GM10248 (cell line): ENCODE results near the gene CARD9.
A peak's percentile ranks its signal among the peaks of the same experiment; 100 is the strongest.

Experiments
- CTCF ChIA-PET: fragments of 300-600 bp; sonication (Branson Sonifier 250); formaldehyde crosslinking; extraction: SDS; loops from one replicate; lab custom pipeline; 2021; ENCODE audit warnings: antibody characterized with exemption; lab: Yijun Ruan, JAX
- POLR2A ChIA-PET: fragments of 350-650 bp; sonication (Branson Sonifier 250); formaldehyde crosslinking; extraction: SDS; loops from one replicate; lab custom pipeline; 2020; ENCODE audit warnings: antibody characterized with exemption; lab: Yijun Ruan, JAX
- DNase-seq: peaks from one replicate; pipeline ENCODE4 v3.0.0; 2012; ENCODE audit errors: extremely low spot score
- TF ChIP-seq, protein P1 (sequence below): IDR thresholded peaks from 2 replicates; pipeline ENCODE4 v1.5.1; 2012; ENCODE audit warnings: mild to moderate bottlenecking, low read depth; ENCODE audit errors: extremely low read depth, missing control alignments, control extremely low read depth

CARD9 gene

DNA sequence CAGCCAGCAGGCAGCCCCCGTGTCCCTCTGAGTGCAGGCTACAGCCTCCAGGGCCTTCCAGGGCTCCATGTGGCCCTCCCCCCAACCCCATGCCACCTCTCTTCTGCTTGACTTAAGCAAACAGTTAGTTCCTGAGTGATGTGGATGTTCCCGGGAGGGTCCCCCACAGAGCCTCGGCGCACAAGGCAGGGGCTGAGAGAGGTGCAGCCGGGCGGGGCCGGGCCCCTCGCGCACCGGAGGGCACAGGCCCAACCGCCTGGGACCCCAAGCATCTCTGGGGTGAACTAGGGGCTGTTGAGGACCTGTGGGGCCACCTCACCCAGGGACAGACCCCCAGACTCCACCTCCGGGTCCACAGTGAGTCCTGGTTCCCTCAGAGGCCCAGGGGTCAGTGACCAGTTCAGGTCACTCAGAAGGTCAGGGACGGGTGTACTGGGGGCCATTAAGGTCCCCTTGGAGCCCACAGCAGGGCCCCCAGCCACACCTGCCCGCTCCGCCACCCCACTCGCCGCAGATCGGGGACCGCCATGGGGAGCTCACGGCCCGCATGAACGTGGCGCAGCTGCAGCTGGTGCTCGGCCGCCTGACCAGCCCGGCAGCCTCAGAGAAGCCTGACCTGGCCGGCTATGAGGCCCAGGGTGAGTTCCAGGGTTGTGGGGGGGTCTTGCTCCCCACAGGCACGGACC, 33.0 kb downstream of the CARD9 start:
- CTCF ChIA-PET, result interaction anchor here (0.9 to 2.6 kb wide), 4 partner anchors 21 to 93 kb away, joined by 3 to 13 read pairs (median 3); no protein-coding TSS in a partner anchor
- TF ChIP-seq, protein P1, sequence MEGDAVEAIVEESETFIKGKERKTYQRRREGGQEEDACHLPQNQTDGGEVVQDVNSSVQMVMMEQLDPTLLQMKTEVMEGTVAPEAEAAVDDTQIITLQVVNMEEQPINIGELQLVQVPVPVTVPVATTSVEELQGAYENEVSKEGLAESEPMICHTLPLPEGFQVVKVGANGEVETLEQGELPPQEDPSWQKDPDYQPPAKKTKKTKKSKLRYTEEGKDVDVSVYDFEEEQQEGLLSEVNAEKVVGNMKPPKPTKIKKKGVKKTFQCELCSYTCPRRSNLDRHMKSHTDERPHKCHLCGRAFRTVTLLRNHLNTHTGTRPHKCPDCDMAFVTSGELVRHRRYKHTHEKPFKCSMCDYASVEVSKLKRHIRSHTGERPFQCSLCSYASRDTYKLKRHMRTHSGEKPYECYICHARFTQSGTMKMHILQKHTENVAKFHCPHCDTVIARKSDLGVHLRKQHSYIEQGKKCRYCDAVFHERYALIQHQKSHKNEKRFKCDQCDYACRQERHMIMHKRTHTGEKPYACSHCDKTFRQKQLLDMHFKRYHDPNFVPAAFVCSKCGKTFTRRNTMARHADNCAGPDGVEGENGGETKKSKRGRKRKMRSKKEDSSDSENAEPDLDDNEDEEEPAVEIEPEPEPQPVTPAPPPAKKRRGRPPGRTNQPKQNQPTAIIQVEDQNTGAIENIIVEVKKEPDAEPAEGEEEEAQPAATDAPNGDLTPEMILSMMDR, result no peak
- POLR2A ChIA-PET, result no interaction called here
- DNase-seq, result no peak

DNA sequence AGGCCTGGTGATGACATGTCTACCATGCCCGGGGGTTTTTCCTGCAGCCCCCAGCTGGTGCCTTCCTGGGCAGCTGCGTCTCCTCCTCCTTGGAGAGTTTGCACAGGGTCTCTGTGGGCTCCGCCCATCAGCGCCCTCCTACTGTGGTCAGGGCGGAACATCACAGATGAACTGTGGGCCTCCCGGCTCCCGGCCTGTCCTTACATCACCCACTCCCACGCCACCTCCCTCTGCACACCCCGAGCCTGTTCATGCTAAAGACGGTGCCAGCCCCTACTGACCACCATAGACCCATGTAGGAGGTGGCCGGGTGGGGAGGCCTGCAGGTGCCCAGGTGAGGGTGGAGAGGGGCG, 33.5 kb downstream of the CARD9 start:
- POLR2A ChIA-PET, result no interaction called here
- CTCF ChIA-PET, result interaction anchor here (0.7 to 2.6 kb wide), 7 partner anchors 20 to 231 kb away, joined by 3 to 13 read pairs (median 3); no protein-coding TSS in a partner anchor
- DNase-seq, result no peak
- TF ChIP-seq, protein P1, result no peak

DNA sequence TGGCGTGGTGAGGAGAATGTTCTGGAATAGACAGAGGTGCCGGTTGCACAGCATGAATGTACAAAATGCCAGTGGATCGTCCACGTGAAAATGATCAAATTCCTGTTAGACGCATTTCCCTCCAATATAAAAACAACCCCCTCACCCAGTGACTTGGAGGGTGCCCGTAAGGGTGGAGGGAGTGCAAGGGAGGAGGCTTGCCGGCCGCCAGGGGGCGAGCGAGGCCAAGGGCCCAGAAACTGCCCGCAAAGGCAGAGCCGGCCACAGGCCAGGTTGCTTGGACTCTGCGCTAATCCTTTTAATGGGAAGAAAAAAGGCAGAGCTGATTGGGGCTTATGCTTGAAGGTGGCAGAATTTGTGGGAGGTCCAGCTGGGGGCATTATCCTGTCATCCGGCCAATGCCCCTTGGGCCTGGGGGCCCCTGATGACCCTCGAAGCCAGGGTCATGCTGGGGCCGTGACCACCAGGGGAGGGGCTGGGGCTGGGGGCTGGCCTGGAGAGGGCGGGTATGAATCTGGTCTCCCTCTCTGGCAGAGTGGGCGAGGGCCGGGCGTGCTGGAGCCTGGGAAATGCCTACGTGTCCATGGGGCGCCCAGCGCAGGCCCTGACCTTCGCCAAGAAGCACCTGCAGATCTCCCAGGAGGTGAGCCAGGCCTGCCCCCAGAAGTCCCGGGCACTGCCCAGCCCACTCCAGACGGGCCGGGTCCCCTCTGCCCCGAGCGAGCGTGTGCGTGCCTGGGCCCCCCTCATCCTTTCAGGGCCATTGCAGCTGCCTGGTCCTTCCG, 34.1 kb downstream of the CARD9 start:
- ChIA-PET CTCF (interaction anchor here (0.7 to 2.6 kb wide), 7 partner anchors 20 to 231 kb away, joined by 3 to 13 read pairs (median 3); no protein-coding TSS in a partner anchor), POLR2A (no interaction called here)
- TF ChIP-seq, protein P1, result peak; percentile 91
- DNase-seq, result peak; percentile 83

DNA sequence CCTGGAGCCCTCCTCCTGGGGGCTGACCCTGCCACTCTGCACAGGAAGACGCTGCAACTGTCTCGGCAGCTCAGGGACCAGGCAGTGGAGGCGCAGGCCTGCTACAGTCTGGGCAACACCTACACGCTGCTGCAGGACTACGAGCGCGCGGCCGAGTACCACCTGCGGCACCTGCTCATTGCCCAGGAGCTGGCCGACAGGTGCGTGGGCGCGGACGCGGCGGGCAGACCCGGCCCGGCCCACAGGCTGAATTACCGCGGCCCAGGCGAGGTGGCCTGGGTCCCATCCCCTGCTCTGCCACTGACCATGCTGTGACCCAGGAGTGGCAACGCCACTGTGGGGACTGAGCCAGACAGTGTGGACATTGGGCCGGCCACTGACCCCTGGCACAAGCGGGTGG, 35.0 kb downstream of the CARD9 start:
- TF ChIP-seq, protein P1, result no peak
- POLR2A ChIA-PET, result no interaction called here
- CTCF ChIA-PET, result interaction anchor here (1.2 kb wide), 1 partner anchor 9 kb away, joined by 3 read pairs; no protein-coding TSS in a partner anchor
- DNase-seq, result no peak

DNA sequence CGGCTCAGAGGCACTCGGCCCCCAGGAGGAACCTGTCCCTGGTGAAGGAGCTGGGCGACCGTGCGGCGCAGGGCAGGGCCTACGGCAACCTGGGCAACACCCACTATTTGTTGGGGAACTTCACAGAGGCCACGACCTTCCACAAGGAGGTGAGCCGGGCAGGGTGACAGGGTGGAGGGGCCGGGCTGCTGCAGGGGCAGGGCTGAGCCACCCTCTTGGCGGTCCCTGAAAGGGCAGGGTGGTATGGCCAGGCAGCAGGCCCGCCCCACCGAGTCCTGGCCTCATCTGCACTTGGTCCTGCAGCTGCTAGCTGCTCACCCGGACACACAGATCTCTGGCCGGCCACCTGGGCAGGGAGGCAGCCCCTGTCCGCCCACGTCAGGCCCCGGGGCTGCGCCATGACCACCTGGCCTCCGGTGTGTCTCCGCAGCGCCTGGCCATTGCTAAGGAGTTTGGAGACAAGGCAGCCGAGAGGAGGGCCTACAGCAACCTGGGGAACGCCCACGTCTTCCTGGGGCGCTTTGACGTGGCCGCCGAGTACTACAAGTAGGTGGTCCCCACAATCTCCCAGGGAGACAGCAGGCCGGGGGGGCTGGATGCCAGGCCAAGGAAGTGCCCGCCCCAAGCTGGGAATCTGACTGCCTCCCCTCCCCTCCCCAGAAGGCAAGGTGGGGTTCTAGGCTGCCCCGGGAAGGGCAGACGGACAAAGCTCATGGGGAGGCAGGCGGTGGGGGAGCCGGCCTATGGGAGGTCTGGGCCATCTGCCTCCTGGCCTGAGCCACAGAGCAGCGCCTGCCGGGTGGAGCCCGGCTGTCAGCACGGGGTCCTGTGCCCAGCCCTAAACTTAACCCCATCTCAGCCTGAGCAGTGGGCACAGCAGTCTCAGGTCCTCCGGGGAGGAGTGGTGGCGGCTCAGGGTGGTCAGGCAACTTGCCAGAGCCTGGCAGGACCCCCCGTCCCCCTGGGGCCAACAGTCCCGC, 35.8 kb downstream of the CARD9 start:
- DNase-seq, result no peak
- TF ChIP-seq, protein P1, result no peak
- CTCF ChIA-PET, result interaction anchor here (1.0 to 1.4 kb wide), 4 partner anchors 8 to 63 kb away, joined by 3 to 5 read pairs (median 5); partner anchors contain the start of gene DNLZ
- POLR2A ChIA-PET, result no interaction called here

DNA sequence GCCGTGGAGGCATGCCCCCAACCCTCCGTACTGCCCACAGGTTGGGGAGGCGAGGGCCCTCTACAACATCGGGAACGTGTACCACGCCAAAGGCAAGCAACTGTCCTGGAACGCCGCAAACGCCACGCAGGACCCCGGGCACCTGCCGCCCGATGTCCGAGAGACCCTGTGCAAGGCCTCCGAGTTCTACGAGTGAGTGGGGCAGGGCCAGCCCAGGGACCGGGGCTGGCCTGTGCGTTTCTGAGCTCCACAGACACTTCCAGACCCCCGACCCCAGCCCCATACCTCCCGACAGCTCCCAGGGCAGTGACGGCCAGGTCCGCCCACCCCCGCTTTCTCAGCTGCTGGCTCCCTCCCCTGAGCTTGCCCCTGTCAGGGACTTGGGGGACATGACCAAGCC, 36.6 kb downstream of the CARD9 start:
- ChIA-PET POLR2A (no interaction called here), CTCF (interaction anchor here (1.0 to 1.4 kb wide), 3 partner anchors 26 to 64 kb away, joined by 5 read pairs; partner anchors contain the start of gene DNLZ)
- TF ChIP-seq, protein P1, result no peak
- DNase-seq, result no peak
